ENCODE results near the gene THOP1. TPM values are rescaled to one million over a fixed set of nuclear protein-coding genes. Genes with fewer than 3 reads are reported as not detected.

The THOP1 gene
- total RNA-seq, 1 donor from 2014 or later: 105 TPM

- H3K9me3 Mint-ChIP-seq: peaks cover 51% of the 10 kb centered on the region
- no peaks in the 10 kb centered on the region for H3K9me3 ChIP-seq (ENCODE audit: low read depth)
- no peaks in the 10 kb centered on the region for H3K27me3 ChIP-seq
- peaks cover 30% of the 10 kb centered on the region for H3K36me3 Mint-ChIP-seq
- H3K4me1 ChIP-seq: no peaks in the 10 kb centered on the region
- H3K4me3 Mint-ChIP-seq: peak overlapping the region; percentile 89
- peaks cover 3% of the 10 kb centered on the region for H4K20me1 ChIP-seq (ENCODE audit: low read depth)
- H3K4me3 ChIP-seq: peak overlapping the region; percentile 72
- H3K27ac ChIP-seq: no peak overlapping the region
- H3K79me2 ChIP-seq (ENCODE audit: low read depth): peaks cover 44% of the 10 kb centered on the region
- TF ChIP-seq EZH2 (IDR thresholded peaks at IDR 0.05): no peak
- TF ChIP-seq EZH2phosphoT487 (IDR thresholded peaks at IDR 0.05): no peak
- no peak for TF ChIP-seq CTCF (IDR thresholded peaks at IDR 0.05)
- H3K36me3 ChIP-seq: no peaks in the 10 kb centered on the region
- H3K4me1 Mint-ChIP-seq: peaks cover 6% of the 10 kb centered on the region
- no peak overlapping the region for H3K27ac Mint-ChIP-seq
- H3K27me3 Mint-ChIP-seq (ENCODE audit: insufficient read depth, low read depth): peaks cover 14% of the 10 kb centered on the region
- peaks cover 8% of the 10 kb centered on the region for H3F3A ChIP-seq (ENCODE audit: low read depth)
- peak overlapping the region; percentile 93 for H3K4me2 ChIP-seq
- DNase-seq (ENCODE audit: low spot score): peak; percentile 44
- peak overlapping the region; percentile 38 for H2AFZ ChIP-seq (replicated peaks)
- H3K9ac ChIP-seq: peak overlapping the region; percentile 43
Measured at GRCh38 chr19:2841855-2842574, 56.7 kb downstream of the THOP1 start.

- no peak for DNase-seq (ENCODE audit: low spot score)
- peaks cover 3% of the 10 kb centered on the region for H4K20me1 ChIP-seq (ENCODE audit: low read depth)
- no peak overlapping the region for H3K9ac ChIP-seq
- H3K36me3 ChIP-seq: no peaks in the 10 kb centered on the region
- H3K27ac ChIP-seq: no peak overlapping the region
- H3K4me1 ChIP-seq: no peaks in the 10 kb centered on the region
- H3K27me3 Mint-ChIP-seq (ENCODE audit: insufficient read depth, low read depth): peaks cover 12% of the 10 kb centered on the region
- H3F3A ChIP-seq (ENCODE audit: low read depth): peaks cover 8% of the 10 kb centered on the region
- H3K27ac Mint-ChIP-seq: no peak overlapping the region
- H3K79me2 ChIP-seq (ENCODE audit: low read depth): peaks cover 49% of the 10 kb centered on the region
- H2AFZ ChIP-seq (replicated peaks): no peak overlapping the region
- peaks cover 40% of the 10 kb centered on the region for H3K36me3 Mint-ChIP-seq
- no peak for TF ChIP-seq EZH2phosphoT487 (IDR thresholded peaks at IDR 0.05)
- TF ChIP-seq CTCF (IDR thresholded peaks at IDR 0.05): no peak
- no peak for TF ChIP-seq EZH2 (IDR thresholded peaks at IDR 0.05)
- no peak overlapping the region for H3K4me3 Mint-ChIP-seq
- peaks cover 3% of the 10 kb centered on the region for H3K9me3 ChIP-seq (ENCODE audit: low read depth)
- no peak overlapping the region for H3K4me3 ChIP-seq
- H3K27me3 ChIP-seq: no peaks in the 10 kb centered on the region
- peaks cover 6% of the 10 kb centered on the region for H3K4me1 Mint-ChIP-seq
- H3K9me3 Mint-ChIP-seq: peaks cover 61% of the 10 kb centered on the region
- H3K4me2 ChIP-seq: no peak overlapping the region
Measured at GRCh38 chr19:2845107-2845506, 59.8 kb downstream of the THOP1 start.

- Histone ChIP-seq H3K4me2 (no peak overlapping the region), H3K79me2 (ENCODE audit: low read depth) (peaks cover 49% of the 10 kb centered on the region), H3K36me3 (peaks cover 3% of the 10 kb centered on the region), H3K27me3 (no peaks in the 10 kb centered on the region), H3K9ac (no peak overlapping the region), H3K4me3 (no peak overlapping the region), H3K27ac (no peak overlapping the region), H3K9me3 (ENCODE audit: low read depth) (peaks cover 6% of the 10 kb centered on the region), H4K20me1 (ENCODE audit: low read depth) (peaks cover 3% of the 10 kb centered on the region), H2AFZ (replicated peaks) (no peak overlapping the region), H3K4me1 (no peaks in the 10 kb centered on the region), H3F3A (ENCODE audit: low read depth) (no peaks in the 10 kb centered on the region)
- Mint-ChIP-seq H3K36me3 (peaks cover 50% of the 10 kb centered on the region), H3K9me3 (peaks cover 66% of the 10 kb centered on the region), H3K4me3 (no peak overlapping the region), H3K4me1 (peaks cover 6% of the 10 kb centered on the region), H3K27me3 (ENCODE audit: insufficient read depth, low read depth) (peaks cover 9% of the 10 kb centered on the region), H3K27ac (no peak overlapping the region)
- no peak for DNase-seq (ENCODE audit: low spot score)
- TF ChIP-seq CTCF (IDR thresholded peaks at IDR 0.05) (no peak), EZH2 (IDR thresholded peaks at IDR 0.05) (no peak), EZH2phosphoT487 (IDR thresholded peaks at IDR 0.05) (no peak)
Measured at GRCh38 chr19:2846180-2846894, 61.0 kb downstream of the THOP1 start.

All from neural progenitor cell (in vitro differentiated cells).